ENCODE data around the gene ACTR1A.

DNA sequence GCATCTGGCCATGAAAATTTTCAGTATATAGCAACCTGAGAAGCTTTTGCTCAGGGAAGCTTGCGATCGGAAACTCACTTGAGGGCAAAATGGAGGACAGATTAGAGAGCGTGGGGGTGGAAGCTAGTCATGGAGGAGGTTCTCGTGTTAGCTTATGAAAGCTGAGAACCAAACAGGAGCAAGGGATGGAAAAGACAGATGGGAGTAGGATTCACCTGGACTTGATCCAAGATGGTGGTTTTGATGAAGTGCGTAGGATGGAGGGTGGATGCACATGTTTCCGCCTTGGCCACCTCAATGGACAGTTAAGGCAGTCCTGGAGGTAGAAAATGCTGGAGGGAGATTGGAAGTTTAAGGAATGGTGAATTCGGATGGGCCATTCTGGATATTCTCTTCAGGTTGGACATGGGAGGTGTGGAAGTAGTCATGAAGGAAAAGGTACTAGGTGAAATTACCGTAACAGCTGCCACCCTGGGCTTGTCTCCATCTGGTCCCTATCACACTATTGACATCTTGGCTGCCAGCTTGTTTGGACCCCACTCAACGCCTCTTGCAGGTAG is 44.8 kb downstream of the ACTR1A start:
- no peak for TF ChIP-seq POLR2A (IDR thresholded peaks at IDR 0.05)
- TF ChIP-seq, protein P1, sequence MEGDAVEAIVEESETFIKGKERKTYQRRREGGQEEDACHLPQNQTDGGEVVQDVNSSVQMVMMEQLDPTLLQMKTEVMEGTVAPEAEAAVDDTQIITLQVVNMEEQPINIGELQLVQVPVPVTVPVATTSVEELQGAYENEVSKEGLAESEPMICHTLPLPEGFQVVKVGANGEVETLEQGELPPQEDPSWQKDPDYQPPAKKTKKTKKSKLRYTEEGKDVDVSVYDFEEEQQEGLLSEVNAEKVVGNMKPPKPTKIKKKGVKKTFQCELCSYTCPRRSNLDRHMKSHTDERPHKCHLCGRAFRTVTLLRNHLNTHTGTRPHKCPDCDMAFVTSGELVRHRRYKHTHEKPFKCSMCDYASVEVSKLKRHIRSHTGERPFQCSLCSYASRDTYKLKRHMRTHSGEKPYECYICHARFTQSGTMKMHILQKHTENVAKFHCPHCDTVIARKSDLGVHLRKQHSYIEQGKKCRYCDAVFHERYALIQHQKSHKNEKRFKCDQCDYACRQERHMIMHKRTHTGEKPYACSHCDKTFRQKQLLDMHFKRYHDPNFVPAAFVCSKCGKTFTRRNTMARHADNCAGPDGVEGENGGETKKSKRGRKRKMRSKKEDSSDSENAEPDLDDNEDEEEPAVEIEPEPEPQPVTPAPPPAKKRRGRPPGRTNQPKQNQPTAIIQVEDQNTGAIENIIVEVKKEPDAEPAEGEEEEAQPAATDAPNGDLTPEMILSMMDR (IDR thresholded peaks at IDR 0.05 in 4 of 5, conservative IDR thresholded peaks at IDR 0.05 in 1 of 5) = no peak
